K562 treated with DMSO at 1 percent for 48 hours (cell line): ENCODE measurements around the gene ANTXRL. TPM values are rescaled to one million over a fixed set of nuclear protein-coding genes. Genes with fewer than 3 reads are reported as not detected.

Experiments
- total RNA-seq: library from RNA; unstranded; fragments of 300-600 nt; gene quantifications from 2 replicates; pipeline ENCODE4 v1.2.3, GENCODE V29; 2022; ENCODE audit warnings: low replicate concordance; ENCODE audit errors: extremely low read depth

Gene ANTXRL
- not detected in 2 replicates for total RNA-seq

GRCh38 chr10:46286991-46287693 is at the start of gene ANTXRL:
ANTXRL (plus strand) TSS chr10:46286997; CDS start chr10:46287263, 266 bp downstream.

GRCh38 chr10:46375406-46375805 is 88.6 kb downstream of the ANTXRL start, which contains the start of gene ANXA8L1:
ANXA8L1 (plus strand) TSS chr10:46375776; CDS start chr10:46375852, 76 bp downstream.

Other genes with a start within 250 kb of the ANTXRL start
- not detected in 2 replicates for gene MSMB, start 240.7 kb upstream of the ANTXRL start, total RNA-seq
- not detected in 2 replicates for gene ANXA8L1, start 88.8 kb downstream of the ANTXRL start, total RNA-seq
- not detected in 2 replicates for gene NPY4R, start 179.0 kb downstream of the ANTXRL start, total RNA-seq